CMK (cell line): Measurements from ENCODE around the gene SIN3B.
"Not testable (repeated sequence)": the region's sequence is repeated elsewhere in the genome, so short reads cannot be mapped to it uniquely, and the experiment has no call there.

ENCODE experiments used
- DNase-seq: peaks from one replicate; pipeline ENCODE4 v3.0.0-alpha.2; 2010; ENCODE audit warnings: low read depth

The SIN3B gene

DNA sequence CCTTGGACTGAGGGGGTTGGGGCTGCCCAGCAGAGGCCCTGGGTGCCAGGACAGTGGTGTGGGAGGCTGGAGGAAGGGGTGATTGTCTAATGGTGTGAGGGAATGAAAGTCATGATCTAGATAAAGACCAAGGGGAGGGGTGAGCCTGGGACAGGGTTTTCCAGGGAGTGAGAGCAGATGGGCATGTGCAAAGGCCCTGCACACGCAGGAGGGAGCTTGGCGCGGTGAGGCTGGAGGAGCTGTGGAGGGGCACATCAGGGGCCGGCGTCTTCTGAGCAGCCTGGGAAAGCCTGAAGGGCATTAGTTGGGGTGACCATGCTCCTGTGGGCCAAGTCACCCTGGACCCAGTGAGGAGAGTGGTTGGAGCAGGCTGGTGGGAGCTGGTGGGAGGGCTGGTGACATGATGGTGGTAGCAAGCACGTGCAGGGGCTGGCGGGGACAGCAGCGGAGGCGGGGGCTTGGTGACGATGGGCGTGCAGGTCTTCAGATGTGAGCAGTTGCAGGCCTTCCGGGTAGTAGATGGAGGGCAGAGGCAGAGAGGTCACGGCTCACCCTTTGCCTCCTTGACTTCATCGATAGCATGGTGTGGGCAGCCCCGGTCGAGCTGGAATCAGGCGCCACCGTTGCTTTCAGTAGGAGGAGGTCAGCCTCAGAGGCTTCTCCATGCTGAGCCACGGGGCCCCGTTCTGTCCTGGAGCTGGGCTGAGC lies 39.4 kb downstream of the SIN3B start:
- DNase-seq = no peak

DNA sequence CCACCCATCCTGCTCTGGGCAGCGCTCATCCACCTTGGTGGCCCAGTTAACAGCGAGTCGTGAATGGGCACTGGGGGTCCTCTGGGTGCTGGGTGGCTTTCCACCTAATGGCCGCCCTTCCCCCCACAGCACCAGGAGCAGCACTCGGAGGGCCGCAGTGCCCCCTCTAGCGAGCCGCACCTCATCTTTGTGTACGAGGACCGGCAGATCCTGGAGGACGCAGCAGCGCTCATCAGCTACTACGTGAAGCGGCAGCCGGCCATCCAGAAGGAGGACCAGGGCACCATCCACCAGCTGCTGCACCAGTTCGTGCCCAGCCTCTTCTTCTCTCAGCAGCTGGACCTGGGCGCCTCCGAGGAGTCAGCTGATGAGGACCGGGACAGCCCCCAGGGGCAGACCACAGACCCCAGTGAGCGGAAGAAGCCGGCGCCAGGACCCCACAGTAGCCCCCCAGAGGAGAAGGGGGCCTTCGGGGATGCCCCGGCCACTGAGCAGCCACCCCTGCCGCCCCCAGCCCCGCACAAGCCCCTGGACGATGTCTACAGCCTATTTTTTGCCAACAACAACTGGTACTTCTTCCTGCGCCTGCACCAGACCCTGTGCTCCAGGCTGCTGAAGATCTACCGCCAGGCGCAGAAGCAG lies 40.3 kb downstream of the SIN3B start:
- no peak for DNase-seq

DNA sequence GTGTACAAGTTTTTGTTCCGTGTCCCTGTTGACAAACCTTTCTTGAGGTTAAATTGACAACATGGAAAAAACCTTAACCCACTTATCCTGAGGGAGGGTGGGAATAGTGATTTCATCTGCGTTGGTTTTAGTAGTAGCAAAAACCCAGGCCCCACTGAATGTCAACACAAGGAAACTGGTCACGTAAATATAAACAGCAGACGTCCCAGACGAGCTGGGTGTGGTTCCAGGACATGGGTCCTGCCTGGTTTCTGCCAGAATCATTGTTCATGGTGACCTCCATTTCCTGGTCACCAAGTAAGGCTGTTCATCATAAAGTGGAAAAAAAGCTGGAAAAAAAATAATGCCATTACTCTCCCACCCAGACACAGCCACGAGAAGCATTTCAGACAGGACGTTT lies 42.7 kb downstream of the SIN3B start:
- no peak for DNase-seq

DNA sequence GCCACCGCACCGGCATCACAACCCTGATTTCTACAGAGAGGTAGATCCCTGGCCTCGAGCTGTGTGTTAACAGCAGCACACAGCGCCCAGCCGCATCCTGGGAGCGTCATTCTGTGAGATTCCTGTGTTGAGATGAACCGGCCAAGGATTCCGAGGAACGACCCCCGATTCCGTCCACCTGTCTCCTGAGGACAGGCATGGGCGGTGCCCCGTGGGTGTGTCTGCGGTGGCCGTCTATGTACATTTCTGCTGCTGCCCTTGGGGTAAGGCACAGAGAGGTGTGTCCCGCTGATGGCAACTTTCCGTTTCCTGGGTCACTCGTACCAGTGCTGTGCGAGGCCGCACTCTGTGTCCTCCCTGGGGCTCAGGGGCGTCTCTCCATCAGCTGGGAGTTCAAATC lies 43.5 kb downstream of the SIN3B start:
- DNase-seq = no peak

DNA sequence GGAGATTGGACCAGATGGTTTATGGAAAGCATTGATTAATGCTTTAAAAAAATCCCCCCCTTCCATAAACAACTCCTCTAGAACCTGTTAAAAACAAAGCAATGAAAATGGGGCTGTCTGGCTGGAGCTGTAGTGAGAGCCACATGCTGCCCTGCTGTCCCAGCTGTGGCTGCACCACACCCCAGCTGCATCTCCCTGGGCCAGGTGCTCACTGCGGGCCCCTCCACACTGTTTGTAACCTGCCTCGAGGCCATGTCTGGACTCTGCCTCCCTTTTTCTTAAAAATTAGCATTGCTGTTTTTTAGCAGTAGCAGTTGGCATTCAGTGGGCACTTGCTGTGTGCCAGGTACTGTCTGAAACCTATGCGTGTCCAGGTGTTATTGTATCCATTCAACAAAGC lies 44.4 kb downstream of the SIN3B start:
- no peak for DNase-seq

DNA sequence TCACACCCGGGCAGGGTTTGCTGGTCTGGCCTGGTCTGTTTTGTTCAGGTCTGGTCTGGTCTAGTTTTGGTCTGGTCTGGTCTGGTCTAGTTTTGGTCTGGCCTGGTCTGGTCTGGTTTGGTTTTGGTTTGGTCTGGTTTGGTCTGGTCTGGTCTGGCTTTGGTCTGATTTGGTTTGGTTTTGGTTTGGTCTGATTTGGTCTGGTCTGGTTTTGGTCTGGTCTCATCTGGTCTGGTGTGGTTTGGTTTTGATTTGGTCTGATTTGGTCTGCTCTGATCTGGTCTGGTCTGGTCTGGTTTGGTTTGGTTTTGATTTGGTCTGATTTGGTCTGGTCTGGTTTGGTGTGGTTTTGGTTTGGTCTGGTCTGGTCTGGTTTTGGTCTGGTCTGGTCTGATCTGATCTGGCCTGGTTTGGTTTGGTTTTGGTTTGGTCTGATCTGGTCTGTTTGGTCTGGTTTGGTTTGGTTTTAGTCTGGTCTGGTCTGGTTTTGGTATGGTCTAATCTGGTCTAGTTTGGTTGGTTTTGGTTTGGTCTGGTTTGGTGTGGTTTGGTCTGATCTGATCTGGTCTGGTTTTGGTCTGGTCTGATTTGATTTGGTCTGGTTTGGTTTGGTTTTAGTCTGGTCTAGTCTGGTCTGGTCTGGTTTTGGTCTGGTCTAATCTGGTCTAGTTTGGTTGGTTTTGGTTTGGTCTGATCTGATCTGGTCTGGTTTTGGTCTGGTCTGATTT lies 45.2 kb downstream of the SIN3B start:
- DNase-seq = no peak

DNA sequence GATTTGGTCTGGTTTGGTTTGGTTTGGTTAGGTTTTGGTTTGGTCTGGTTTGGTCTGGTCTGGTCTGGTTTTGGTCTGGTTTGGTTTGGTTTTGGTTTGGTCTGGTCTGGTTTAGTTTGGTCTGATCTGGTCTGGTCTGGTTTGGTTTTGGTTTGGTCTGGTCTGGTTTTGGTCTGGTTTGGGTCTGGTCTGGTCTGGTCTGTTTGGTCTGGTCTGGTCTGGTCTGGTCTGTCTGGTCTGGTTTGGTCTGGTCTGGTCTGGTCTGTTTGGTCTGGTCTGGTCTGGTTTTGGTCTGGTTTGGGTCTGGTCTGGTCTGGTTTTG lies 45.7 kb downstream of the SIN3B start:
- DNase-seq = not testable (repeated sequence)

DNA sequence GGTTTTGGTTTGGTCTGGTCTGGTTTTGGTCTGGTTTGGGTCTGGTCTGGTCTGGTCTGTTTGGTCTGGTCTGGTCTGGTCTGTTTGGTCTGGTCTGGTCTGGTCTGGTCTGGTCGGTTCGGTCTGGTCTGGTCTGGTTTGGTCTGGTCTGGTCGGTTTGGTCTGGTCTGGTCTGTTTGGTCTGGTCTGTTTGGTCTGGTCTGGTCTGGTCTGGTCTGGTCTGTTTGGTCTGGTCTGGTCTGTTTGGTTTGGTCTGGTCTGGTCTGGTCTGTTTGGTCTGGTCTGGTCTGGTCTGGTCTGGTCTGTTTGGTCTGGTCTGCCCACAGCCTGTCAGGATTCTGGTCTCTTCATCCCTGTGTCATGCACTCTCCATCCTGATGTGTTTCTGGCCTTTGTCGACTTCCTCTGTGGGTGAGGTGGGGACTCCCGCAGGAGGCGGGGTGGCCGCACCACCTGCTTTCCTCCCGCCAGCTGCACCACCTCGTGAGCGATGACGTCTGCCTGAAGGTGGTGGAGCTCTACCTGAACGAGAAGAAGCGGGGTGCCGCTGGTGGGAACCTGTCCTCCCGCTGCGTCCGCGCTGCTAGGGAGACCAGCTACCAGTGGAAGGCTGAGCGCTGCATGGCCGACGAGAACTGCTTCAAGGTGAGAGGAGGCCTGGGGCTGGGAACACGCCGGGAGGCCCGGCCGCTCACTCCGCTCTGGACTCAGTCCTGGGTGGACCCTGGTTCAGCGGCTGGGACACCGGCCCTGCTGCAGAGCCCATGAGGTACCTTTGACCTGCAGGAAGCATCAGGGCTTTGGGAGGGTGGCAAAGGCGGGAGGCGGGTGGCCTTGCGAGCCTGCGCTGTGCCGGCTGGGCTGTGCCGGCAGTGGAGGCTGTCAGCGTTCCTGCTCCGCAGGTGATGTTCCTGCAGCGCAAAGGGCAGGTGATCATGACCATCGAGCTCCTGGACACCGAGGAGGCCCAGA lies 46.7 kb downstream of the SIN3B start:
- DNase-seq = no peak

DNA sequence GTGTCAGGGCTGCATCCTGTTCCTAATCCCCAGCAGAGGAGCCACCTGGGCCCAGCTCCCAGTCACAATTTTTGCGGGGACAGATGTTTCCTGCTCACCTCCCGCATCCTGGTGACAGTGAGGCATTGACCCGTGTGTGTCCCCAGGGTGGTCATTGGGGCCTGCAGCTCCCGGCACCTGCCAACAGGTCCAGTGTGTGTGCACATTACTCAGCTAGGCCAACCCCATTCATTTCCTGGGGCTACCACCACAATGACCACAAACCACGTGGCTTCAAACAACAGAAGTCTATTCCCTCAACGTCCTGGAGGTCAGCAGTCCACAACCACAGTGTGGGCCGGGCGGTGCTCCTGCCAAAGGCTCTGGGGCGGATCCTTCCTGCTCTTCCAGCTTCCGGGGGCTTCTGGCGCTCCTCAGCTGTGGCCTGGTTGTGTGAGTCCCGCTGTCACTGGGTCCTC lies 47.7 kb downstream of the SIN3B start:
- peak; percentile 87 for DNase-seq

DNA sequence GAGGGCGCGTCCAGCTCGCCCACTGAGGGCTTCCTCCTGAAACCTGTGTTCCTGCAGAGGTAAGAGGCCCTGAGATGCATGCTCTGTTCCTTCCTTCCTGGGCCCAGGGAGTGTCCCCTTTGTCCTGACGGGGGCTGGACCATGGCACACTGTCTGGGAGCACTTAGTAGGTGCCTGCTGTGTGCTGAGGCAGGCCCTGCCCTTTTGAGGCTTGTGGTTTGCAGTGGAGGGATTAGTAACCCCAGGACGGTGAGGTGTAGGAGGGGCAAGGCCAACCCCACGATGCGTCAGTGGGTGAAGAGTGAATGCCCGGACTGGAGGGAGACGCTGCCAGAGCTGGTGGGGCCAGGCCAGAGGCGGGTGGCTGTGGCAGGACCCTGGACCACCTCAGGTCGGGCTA lies 48.4 kb downstream of the SIN3B start:
- no peak for DNase-seq

DNA sequence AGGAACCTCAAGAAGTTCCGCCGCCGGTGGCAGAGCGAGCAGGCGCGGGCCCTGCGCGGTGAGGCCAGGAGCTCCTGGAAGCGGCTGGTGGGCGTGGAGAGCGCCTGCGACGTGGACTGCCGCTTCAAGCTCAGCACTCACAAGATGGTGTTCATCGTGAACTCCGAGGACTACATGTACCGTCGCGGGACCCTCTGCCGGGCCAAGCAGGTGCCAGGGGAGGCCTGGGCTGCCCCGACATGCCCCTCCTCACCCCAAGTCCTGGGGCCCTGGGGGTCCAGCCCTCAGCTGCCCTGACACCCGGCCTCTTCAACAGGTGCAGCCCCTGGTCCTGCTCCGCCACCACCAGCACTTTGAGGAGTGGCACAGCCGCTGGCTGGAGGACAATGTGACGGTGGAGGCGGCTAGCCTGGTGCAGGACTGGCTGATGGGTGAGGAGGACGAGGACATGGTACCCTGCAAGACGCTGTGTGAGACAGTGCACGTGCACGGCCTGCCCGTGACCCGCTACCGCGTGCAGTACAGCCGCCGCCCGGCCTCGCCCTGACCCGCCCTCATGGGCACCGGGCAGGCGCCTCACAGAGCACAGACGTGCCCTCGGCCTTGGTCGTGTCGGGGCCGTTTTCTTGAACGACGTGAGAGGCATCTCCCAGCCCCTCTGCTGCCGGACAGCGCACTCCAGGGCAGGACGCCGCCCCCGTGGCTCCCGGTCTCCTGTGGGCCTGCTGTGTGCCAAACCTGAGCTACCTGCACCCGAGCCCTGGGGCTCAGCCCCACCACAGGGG lies 49.2 kb downstream of the SIN3B start:
- DNase-seq = no peak

DNA sequence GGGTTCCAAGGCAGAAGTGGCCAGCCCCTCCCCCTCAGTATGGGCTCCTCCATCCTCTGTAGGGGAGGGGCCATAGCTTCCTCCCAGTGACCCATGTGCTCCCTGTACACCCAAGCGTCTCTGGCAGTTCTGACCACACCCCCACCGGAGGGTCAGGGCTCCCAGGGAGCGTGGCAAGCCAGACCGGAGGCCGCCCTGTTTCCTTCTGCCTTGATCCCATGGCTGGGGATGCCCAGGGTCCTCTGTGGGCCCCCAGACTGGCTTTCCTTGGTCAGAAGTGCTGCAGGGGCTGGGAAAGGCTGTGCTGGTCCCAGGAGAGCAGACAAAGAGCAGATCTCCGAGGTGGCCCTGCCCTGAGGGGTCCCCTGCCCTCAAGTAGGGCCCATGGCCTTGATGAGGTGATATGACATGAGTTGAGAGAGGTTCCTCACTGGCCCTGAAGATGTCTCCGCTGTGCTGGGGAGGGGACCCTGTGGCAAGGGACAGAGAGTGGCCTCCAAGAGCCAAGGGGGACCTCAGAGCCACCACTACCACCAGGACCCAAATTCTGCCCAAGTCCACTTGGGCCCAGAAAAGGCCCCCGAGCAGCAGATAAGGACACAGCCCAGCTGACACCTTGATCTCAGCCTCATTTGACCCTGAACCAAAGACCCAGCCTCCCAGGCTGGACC lies 51.8 kb downstream of the SIN3B start:
- no peak for DNase-seq

DNA sequence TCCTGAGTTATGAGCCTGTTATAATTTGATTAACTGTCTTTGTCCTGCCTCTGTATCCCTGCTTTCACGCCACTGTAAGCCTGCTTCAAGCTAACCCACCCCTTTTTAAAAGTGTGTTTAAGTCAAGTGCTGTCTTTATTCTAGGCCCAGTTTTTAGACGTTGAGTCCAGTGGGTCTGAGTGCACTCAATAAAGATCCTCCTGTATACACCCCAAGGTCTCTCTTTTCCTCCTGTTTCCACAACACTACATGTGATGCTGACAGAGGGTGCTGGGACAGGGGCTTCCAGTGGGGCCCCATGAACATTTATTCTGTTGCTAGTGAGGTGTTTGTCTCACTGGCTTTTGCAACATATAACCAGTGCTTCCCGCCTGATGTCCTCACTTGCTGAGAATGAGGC lies 52.9 kb downstream of the SIN3B start:
- DNase-seq = no peak

DNA sequence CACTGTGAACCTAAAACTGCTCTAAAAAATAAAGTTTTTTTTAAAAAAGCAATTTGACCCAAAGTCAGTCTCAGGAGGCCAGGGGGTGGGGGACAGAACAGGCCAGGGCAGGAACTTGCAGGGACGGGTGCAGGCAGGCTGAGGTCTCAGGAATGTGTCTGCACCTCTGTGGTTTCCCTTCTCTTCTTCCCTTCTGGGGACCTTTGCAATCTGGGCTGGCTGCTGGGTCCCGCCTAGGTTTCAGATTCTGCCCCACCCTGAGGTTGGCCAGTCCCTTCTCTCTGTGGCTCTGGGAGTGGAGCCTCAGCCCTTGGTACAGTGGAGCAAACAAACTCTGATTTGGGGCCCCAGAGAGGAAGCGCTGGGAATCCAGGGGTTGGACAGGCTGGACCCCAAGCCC lies 54.3 kb downstream of the SIN3B start:
- DNase-seq = no peak

DNA sequence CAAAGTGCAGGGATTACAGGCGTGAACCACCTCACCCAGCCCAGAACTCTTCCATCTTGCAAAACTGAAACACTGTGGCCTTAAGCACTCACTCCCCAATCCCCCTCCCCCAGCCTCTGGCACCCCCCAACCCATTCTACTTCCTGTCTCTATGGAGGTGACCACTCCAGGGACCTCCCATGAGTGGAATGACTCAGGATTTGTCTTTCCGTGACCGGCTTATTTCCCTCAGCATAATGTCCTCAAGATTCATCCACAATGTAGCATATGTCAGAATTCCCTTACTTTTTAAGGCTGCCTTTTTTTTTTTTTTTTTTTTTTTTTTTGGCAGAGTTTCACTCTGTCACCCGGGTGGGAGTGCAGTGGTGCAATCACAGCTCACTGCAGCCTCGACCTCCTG lies 56.0 kb downstream of the SIN3B start:
- DNase-seq = no peak

DNA sequence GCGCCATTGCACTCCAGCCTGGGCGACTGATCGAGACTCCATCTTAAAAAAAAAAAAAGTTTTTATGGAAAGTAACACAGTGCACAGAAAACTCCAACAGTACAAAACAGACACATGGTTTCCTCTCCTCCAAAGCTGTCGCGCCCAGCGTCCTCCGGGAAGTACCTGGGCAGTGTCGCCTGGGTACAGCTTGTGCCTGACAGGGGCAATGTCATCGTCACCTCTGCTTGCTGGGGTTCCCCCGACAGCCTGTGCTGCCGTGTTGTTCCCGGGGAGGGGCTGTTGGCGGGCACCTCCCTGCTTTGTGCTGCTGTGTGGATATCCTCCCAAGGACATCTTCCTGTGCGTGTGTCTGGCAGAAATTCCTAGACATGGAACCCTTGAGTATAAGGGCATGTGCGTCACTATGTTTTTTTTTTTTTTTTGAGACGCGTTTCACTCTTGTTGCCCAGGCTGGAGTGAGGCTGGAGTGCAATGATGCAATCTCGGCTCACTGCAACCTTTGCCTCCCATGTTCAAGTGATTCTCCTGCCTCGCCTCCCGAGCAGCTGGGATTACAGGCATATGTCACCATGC lies 57.2 kb downstream of the SIN3B start:
- DNase-seq = no peak

DNA sequence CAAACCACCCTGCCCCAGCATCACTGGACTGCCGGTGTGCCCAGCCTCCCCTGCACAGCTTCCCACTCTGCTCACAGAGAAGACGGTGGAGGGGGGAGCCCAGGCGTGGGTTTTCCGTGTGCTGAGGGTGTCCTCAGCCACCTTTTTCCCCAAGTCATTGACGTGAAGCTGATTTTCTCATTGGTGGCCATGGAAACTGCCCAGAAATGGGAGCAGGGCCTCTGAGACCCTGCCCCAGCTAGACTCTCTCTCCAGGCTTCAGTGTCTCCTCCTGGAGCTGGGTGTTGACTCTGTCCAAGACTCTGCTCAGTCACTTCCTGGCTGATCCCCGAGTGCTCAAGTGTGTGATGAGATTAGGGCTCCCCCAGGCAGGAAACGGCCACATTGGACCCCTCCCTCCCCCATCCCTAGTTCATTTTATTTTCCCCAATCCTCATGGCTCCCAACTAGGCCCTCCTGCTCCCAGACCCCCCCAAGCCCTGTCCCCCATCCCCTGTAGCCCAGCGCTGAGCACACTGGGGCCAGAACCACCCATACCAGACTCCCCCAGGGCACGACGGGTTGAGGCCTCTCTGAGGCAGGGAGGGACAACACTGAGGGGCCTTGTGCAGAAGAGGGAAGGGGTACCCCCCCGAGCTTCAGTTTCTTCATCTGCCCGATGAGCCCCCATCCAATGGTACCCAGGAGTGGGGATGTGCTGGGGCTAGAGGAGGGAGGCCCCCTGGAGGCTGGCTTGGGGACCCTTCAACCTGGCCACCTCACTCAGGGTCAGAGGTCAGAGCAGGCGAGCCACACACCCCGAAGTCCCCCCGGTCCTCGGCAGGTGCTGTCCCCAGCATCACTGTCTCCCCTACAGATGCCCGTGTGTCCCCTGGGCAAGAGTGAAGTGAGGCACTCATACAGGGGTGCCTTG lies 58.4 kb downstream of the SIN3B start:
- DNase-seq = no peak

DNA sequence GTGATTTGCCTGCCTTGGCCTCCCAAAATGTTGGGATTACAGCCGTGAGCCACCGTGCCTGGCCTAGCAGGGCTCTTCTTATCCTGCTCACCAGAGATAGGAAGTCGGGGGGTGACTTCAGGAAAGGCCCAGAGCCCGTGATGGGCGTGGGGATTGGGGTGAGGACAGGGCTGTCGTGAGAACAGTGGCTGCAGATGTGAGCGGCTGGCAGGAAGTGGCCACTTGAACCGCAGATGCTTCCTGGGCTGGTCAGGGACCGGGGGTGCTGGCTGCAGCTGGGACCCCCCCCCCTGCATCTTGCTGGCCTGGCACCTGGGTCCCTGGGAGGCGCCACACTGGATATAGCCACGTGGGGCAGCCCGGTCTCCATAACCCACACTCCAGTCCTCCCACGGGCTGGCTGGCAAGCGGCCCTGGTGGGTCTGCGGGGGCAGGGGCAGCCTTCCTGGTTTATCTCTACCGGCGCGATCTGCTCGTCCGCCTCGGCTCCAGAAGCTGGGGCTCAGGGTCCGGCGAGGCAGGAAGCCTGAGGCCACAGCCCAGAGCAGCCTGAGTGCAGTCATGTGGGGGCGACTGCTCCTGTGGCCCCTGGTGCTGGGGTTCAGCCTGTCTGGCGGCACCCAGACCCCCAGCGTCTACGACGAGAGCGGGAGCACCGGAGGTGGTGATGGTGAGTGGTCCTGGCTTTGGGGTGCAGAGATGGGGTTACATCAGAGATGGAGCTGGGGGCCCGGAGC lies 59.6 kb downstream of the SIN3B start, which contains the start of gene F2RL3:
F2RL3 (plus strand) TSS at position 371 of the 737 bp plus-strand sequence; CDS start at position 562, 191 bp downstream.
- DNase-seq = peak; percentile 98
